ENCODE measurements around the gene GRIN2D. TPM values are rescaled to one million over a fixed set of nuclear protein-coding genes. Genes with fewer than 3 reads are reported as not detected.
A peak's percentile ranks its signal among the peaks of the same experiment; 100 is the strongest.
"Not testable (repeated sequence)": the region's sequence is repeated elsewhere in the genome, so short reads cannot be mapped to it uniquely, and the experiment has no call there.

Gene GRIN2D
- total RNA-seq, 1 donor from 2014 or later = 0.68 TPM

DNA sequence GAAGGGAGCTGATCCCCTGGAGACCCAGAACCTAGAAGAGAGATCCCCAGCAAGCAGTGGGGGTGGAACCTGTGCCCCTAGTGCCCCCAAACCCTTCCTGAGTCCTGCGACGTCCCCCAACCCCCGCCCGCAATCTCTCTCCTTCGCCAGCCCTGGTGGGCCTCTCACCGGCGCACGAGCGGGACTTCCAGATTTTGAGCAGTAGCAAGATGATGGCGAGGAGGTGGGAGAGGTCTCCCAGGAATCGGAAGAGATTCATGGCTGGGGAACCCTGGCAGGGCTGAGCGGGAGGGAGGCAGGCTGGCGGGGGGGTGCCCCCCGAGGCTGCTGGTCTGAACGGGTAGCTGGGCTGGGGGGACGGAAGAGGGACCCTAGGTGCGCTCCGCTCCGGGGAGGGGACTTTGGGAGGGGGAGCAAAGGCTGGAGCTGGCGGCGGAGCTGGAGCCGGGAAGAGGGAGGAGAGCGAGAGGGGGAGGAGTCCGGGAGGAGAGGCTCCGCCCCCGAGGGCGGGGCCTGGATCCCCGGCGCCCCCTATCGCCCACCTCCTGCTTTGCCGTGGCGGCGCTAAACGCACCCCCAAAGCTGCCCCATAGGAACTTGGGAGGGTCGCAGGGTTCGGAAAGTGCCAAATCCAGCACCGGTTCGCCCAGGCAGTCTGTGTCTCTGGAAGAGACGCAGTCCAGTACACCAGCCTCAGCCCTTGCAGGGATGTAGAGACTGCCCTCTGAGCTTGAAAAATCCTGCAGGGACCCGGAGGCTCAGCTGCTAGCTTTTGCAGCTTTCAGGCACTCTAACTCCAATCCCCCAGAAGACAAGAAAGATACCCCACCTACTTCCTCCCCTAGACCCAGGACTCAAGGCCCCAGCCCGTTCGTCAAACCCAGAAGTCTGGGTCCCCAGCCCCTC lies 2.1 kb upstream of the GRIN2D start, which contains the start of gene KDELR1:
Gene KDELR1, minus strand, starts transcription at position 452 of the 906 bp plus-strand sequence. Its CDS starts 193 bp downstream, at position 259.
- Mint-ChIP-seq H3K27me3 (ENCODE audit: low read depth) (peaks cover 40% of the 10 kb centered on the region), H3K4me3 (peak within 1 kb of the TSS; percentile 94), H3K27ac (ENCODE audit: unreplicated experiment) (peak within 1 kb of the TSS; percentile 96), H3K4me1 (peaks cover 30% of the 10 kb centered on the region), H3K9me3 (no peaks in the 10 kb centered on the region), H3K36me3 (ENCODE audit: low read depth) (peaks cover 7% of the 10 kb centered on the region)
- peak; percentile 88 for DNase-seq (ENCODE audit: low read depth, low spot score)
- peak; percentile 88 for TF ChIP-seq CTCF (conservative IDR thresholded peaks at IDR 0.05)

GRCh38 chr19:48392006-48392344 lies 1.5 kb upstream of the GRIN2D start:
- Mint-ChIP-seq H3K4me1 (peaks cover 30% of the 10 kb centered on the region), H3K27me3 (ENCODE audit: low read depth) (peaks cover 47% of the 10 kb centered on the region), H3K4me3 (peak overlapping the region; percentile 94)
- not testable (repeated sequence) for H3K27ac Mint-ChIP-seq (ENCODE audit: unreplicated experiment); H3K9me3 Mint-ChIP-seq; DNase-seq (ENCODE audit: low read depth, low spot score); H3K36me3 Mint-ChIP-seq (ENCODE audit: low read depth)

- no peak for DNase-seq (ENCODE audit: low read depth, low spot score)
- peaks cover 57% of the 10 kb centered on the region for H3K27me3 Mint-ChIP-seq (ENCODE audit: low read depth)
- no peak for TF ChIP-seq CTCF (conservative IDR thresholded peaks at IDR 0.05)
- H3K9me3 Mint-ChIP-seq = no peaks in the 10 kb centered on the region
- H3K4me3 Mint-ChIP-seq = peak overlapping the region; percentile 76
- H3K36me3 Mint-ChIP-seq (ENCODE audit: low read depth) = peaks cover 7% of the 10 kb centered on the region
- peaks cover 38% of the 10 kb centered on the region for H3K4me1 Mint-ChIP-seq
- no peak overlapping the region for H3K27ac Mint-ChIP-seq (ENCODE audit: unreplicated experiment)
Measured at GRCh38 chr19:48392860-48393558, 459 bp upstream of the GRIN2D start.

DNA sequence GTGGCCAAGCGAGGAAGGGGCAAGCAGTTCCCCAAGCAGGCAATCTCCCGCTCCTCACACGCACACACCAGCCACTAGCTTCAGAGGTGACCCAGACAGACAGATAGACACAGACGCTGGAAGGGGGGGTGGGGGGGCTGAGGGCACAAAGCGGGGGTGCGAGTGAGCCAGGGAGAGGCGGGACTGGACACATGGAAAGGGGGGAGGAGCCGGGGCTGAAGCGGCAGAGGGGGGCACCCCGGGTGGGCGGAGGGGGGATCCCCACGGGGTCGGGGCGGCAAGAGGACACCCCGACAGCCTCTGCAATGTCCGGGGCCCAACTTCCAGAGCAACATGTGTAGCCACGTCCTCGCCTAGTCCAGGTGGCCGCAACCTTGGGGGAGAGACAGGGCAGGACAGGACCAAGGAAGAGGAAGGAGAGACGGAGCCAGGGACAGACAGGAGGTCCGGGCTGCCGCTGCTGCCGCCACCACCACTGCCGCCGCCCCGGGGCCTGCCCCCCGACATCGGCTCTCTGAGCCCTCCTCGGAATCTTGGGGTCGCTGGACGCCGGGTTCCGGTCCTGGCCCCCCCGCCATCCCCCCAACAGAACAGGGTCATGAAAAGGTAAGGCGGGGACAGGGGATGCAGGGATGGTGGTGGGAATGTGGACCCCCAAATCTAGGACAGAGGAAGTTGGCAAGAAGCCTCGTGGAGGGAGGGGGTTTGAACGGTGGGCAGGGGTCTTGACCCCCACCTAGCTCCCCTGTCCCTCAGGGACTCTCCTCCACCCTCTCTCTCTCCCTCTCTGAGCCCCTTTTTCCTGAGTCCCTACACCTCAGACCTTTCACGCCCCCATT lies 1.1 kb downstream of the GRIN2D start:
- H3K27ac Mint-ChIP-seq (ENCODE audit: unreplicated experiment) = no peak overlapping the region
- TF ChIP-seq CTCF (conservative IDR thresholded peaks at IDR 0.05) = no peak
- H3K9me3 Mint-ChIP-seq = no peaks in the 10 kb centered on the region
- H3K4me1 Mint-ChIP-seq = peaks cover 33% of the 10 kb centered on the region
- no peak for DNase-seq (ENCODE audit: low read depth, low spot score)
- peaks cover 67% of the 10 kb centered on the region for H3K27me3 Mint-ChIP-seq (ENCODE audit: low read depth)
- H3K4me3 Mint-ChIP-seq = peak overlapping the region; percentile 57
- peaks cover 3% of the 10 kb centered on the region for H3K36me3 Mint-ChIP-seq (ENCODE audit: low read depth)

GRCh38 chr19:48395170-48395455 lies 1.6 kb downstream of the GRIN2D start:
- Mint-ChIP-seq H3K9me3 (no peaks in the 10 kb centered on the region), H3K36me3 (ENCODE audit: low read depth) (peaks cover 3% of the 10 kb centered on the region), H3K27me3 (ENCODE audit: low read depth) (peaks cover 69% of the 10 kb centered on the region), H3K27ac (ENCODE audit: unreplicated experiment) (no peak overlapping the region), H3K4me3 (no peak overlapping the region), H3K4me1 (peaks cover 37% of the 10 kb centered on the region)
- TF ChIP-seq CTCF (conservative IDR thresholded peaks at IDR 0.05) = no peak
- DNase-seq (ENCODE audit: low read depth, low spot score) = no peak

Measured in neural crest cell (in vitro differentiated cells).